ENCODE results near the gene FXYD4. TPM values are rescaled to one million over a fixed set of nuclear protein-coding genes. Genes with fewer than 3 reads are reported as not detected.

FXYD4 gene
- total RNA-seq, 4 donors from 2014 or later = not detected

DNA sequence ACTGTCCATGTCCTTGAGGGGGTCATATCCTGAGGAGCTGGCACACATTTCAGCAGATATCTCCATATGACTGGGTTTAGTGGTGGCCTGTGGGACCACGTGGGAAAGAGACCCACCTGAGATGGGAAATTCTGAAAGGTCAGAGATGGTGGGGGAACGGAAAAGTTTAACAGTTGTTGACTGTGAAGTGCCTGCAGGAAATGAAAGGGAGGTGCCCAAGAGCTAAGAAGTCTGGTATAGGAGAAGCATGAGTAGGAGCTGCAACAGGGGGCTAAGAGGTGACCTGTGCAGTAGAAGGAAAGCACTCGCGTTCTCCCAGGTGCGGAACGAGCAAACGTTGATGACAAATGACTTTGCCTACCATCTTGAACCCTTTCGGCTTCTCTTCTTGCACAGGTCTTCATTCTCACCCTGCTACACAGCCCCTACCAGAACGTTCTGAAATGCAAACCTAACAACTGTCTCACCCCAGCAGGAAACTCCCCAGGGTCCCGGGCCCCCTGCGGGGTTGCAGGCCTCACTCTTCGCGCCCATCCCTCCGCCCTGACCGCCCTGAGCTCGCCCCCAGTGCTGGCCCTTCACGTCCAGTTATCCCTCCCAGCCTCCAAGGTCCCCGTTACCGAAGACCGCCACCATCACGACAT is 9.8 kb upstream of the FXYD4 start:
- TF ChIP-seq POLR2A (IDR thresholded peaks at IDR 0.05) = no peak
- TF ChIP-seq, protein P1, sequence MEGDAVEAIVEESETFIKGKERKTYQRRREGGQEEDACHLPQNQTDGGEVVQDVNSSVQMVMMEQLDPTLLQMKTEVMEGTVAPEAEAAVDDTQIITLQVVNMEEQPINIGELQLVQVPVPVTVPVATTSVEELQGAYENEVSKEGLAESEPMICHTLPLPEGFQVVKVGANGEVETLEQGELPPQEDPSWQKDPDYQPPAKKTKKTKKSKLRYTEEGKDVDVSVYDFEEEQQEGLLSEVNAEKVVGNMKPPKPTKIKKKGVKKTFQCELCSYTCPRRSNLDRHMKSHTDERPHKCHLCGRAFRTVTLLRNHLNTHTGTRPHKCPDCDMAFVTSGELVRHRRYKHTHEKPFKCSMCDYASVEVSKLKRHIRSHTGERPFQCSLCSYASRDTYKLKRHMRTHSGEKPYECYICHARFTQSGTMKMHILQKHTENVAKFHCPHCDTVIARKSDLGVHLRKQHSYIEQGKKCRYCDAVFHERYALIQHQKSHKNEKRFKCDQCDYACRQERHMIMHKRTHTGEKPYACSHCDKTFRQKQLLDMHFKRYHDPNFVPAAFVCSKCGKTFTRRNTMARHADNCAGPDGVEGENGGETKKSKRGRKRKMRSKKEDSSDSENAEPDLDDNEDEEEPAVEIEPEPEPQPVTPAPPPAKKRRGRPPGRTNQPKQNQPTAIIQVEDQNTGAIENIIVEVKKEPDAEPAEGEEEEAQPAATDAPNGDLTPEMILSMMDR (IDR thresholded peaks at IDR 0.05) = no peak
- Histone ChIP-seq H3K4me1 (peaks cover 0 to 5% (median 2%) of the 10 kb centered on the region in 4 donors), H3K9me3 (no peaks in the 10 kb centered on the region), H3K4me3 (peak overlapping the region; percentile 51 to 77 (median 54)), H3K27ac (peak overlapping the region; percentile 63 to 86 (median 78)), H3K27me3 (no peaks in the 10 kb centered on the region), H3K36me3 (no peaks in the 10 kb centered on the region)
- peak in 1 of 3 donors; percentile 20 for DNase-seq

DNA sequence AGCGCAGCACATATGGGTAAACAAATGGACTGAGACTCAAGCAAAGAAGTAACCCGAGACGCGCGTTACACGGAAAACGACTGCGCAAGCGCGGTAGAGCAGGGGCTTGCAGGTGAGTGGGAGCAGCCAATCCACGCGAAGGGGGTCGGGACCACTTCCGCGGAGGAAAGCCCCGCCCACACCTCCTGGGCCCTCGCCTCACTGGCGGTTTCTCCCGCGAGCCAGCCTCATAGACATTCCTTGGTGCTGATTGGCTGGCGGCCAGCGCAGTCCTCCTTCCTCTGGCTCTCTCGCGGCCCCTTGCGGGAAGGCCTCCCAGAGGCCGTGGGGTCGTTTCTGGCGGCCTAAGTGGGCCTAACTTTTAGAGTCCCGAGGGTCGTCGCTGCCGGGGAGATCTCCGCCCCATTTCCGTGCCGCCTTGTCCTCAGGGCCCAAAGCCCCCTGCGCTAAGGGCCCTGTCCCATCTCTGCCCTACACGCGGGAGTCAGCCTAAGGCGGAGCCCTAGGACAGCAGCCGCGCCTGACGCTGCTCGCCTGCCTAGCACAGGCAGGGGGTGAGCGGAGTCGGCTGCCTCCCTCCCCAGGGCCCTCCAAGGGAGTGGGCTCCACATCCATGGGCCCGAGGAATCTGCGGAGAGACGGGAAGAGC is 9.1 kb upstream of the FXYD4 start:
- H3K4me3 ChIP-seq = peak overlapping the region; percentile 51 to 77 (median 54)
- peaks cover 0 to 5% (median 2%) of the 10 kb centered on the region in 4 donors for H3K4me1 ChIP-seq
- H3K27ac ChIP-seq = peak overlapping the region; percentile 63 to 86 (median 78)
- H3K9me3 ChIP-seq = no peaks in the 10 kb centered on the region
- no peaks in the 10 kb centered on the region for H3K27me3 ChIP-seq
- DNase-seq = peak; percentile 97 to 99 (median 98)
- TF ChIP-seq, protein P1 (IDR thresholded peaks at IDR 0.05) = peak; percentile 33 to 67 (median 50)
- TF ChIP-seq POLR2A (IDR thresholded peaks at IDR 0.05) = peak; percentile 39 to 40
- H3K36me3 ChIP-seq = no peaks in the 10 kb centered on the region

DNA sequence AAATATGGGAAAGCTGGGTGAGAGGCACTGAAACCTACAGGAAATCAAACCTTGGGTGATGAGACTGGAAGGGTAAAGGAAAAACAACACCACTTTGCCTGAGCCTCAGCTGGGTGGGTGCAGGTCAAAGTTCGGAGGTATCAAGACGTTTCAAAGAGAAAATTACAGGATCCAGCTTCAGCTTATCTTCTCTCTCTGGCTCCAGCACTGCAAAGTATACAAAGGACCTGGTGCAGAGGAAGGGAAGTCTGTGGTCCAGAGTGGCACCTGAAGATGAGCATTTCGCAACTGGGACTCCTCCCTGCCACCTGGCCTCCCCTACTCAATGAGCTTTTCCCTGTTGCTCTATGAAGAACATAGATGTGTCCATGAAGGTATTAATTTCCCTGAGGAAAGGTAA is 6.4 kb upstream of the FXYD4 start:
- TF ChIP-seq, protein P1 (IDR thresholded peaks at IDR 0.05) = no peak
- no peak for TF ChIP-seq POLR2A (IDR thresholded peaks at IDR 0.05)
- H3K9me3 ChIP-seq = no peaks in the 10 kb centered on the region
- no peak for DNase-seq
- no peak overlapping the region for H3K27ac ChIP-seq
- H3K27me3 ChIP-seq = no peaks in the 10 kb centered on the region
- H3K36me3 ChIP-seq = no peaks in the 10 kb centered on the region
- H3K4me1 ChIP-seq = peaks cover 0 to 5% (median 2%) of the 10 kb centered on the region in 4 donors
- no peak overlapping the region for H3K4me3 ChIP-seq

DNA sequence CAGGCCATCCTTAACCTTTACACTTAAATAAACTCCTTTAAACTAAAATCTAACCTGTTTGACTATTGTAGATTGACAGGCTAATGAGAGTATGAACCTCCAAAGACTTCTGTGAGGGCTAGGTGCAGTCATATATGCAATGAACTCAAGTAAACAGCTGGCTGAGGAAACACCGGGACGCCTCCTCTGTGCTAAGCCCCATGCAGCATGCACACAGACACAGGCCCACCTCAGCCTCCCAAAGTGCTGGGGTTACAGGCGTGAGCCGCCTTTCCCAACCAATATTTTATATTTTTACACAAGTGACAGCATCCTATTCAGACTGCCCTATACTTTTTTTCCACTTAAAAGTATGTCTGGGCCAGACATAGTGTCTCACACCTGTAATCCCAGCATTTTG is 1.5 kb upstream of the FXYD4 start:
- Histone ChIP-seq H3K9me3 (no peaks in the 10 kb centered on the region), H3K4me1 (no peaks in the 10 kb centered on the region), H3K36me3 (no peaks in the 10 kb centered on the region), H3K27me3 (no peaks in the 10 kb centered on the region), H3K27ac (no peak overlapping the region), H3K4me3 (no peak overlapping the region)
- TF ChIP-seq, protein P1 (IDR thresholded peaks at IDR 0.05) = no peak
- TF ChIP-seq POLR2A (IDR thresholded peaks at IDR 0.05) = no peak
- DNase-seq = no peak

DNA sequence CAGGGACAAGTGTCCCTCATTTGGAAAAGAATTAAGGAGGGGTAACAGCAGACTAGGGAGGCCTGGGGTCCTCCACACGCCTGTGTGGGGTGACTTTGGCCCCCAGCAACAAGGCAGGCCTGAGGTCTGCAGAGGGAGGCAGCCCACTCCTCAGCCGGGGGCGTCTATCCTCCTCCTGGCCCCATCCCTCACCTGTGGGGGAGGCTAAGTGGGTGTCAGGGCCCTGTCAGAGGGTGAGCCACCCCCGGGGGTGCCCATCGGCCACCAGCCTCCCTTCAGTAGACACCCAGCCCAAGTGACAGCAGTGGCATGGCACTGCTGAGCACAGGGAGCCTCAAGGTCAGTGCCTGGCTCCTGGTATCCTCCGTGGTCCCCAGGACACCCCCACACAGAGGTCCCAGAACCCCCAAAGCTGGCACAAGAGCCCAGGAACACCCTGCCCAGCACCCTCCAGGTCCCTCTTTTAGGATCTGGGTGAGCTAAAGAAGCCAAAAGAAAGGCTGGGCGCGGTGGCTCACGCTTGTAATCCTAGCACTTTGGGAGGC is 693 bp upstream of the FXYD4 start:
- no peak for DNase-seq
- Histone ChIP-seq H3K4me1 (no peaks in the 10 kb centered on the region), H3K9me3 (no peaks in the 10 kb centered on the region), H3K27me3 (no peaks in the 10 kb centered on the region), H3K27ac (no peak overlapping the region), H3K36me3 (no peaks in the 10 kb centered on the region), H3K4me3 (no peak overlapping the region)
- no peak for TF ChIP-seq POLR2A (IDR thresholded peaks at IDR 0.05)
- TF ChIP-seq, protein P1 (IDR thresholded peaks at IDR 0.05) = no peak
